Measurements from ENCODE around the gene NELFE.
"Not testable (repeated sequence)": the region's sequence is repeated elsewhere in the genome, so short reads cannot be mapped to it uniquely, and the experiment has no call there.

NELFE gene, protein sequence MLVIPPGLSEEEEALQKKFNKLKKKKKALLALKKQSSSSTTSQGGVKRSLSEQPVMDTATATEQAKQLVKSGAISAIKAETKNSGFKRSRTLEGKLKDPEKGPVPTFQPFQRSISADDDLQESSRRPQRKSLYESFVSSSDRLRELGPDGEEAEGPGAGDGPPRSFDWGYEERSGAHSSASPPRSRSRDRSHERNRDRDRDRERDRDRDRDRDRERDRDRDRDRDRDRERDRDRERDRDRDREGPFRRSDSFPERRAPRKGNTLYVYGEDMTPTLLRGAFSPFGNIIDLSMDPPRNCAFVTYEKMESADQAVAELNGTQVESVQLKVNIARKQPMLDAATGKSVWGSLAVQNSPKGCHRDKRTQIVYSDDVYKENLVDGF

GRCh38 chr6:31958741-31959739 lies at the start of gene NELFE, which contains the start of gene SKIC2:
Gene NELFE (minus strand): TSS chr6:31958971. CDS start chr6:31958446, 525 bp downstream.
Gene SKIC2 (plus strand): TSS chr6:31959175. CDS start chr6:31959193, 18 bp downstream.
- TF ChIP-seq GATA3 (IDR thresholded peaks at IDR 0.05; ENCODE audit: low read depth, low read length) (no peak), GATA2 (IDR thresholded peaks at IDR 0.05; ENCODE audit: low read depth, low read length) (0 out of 2 replicates have a peak, but pooled peaks have one; percentile 12)

GRCh38 chr6:31981744-31982143 lies 23.0 kb upstream of the NELFE start, which contains the start of gene C4A:
Gene C4A (plus strand): TSS chr6:31982057. CDS start chr6:31982108, 51 bp downstream.
- not testable (repeated sequence) for TF ChIP-seq GATA2, GATA3 (IDR thresholded peaks at IDR 0.05; ENCODE audit: low read depth, low read length)

DNA sequence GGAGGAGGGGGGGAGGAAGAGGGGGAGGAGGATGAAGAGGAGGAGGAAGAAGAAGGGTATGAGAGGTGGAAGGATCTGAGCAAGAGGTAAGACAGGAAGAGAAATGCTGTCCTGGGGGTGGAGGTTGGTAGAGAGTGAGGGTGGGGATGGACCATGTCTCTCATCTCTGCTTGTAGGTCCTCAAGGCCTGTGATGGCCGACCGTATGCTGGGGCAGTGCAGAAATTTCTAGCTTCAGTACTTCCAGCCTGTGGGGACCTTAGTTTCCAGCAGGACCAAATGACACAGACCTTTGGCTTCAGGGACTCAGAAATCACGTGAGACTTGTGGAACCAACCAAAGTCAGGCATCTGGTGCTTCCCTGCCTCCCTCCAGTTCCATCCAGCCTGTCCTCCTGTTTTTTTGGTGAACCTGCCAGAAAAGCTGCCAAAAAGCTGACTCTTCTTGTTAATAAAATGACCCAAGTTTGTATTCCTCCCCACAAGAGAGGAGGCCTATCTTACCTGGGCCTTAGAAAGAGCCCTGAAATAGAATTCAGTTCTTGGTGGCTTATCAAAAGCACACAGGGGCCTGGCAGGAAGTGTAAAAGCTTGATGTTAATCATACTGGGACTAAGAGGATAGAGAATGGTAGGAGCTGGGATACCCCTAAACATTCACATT lies 20.6 kb upstream of the NELFE start:
- no peak for TF ChIP-seq GATA3 (IDR thresholded peaks at IDR 0.05; ENCODE audit: low read depth, low read length)
- no peak for TF ChIP-seq GATA2 (IDR thresholded peaks at IDR 0.05; ENCODE audit: low read depth, low read length)

DNA sequence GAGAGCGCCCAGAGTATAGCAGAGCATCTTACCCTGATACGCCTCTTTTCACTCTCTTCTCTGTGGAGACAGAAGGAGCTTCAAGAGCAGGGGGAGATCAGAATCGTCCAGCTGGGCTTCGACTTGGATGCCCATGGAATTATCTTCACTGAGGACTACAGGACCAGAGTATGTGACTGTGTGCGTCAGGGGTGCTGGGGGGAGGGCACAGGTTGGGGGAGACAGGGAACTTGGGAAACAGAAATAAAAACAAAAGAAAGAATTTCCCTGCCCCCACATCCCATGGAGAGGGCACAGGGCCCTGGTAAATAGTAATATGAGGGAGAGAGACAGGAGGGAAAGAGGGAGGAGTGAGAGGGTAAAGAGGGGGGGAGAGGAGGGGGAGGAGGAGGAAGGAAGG lies 20.1 kb upstream of the NELFE start:
- TF ChIP-seq GATA2 (IDR thresholded peaks at IDR 0.05; ENCODE audit: low read depth, low read length) (no peak), GATA3 (IDR thresholded peaks at IDR 0.05; ENCODE audit: low read depth, low read length) (no peak)

- TF ChIP-seq GATA2 (IDR thresholded peaks at IDR 0.05; ENCODE audit: low read depth, low read length) (no peak), GATA3 (IDR thresholded peaks at IDR 0.05; ENCODE audit: low read depth, low read length) (no peak)
Observed at GRCh38 chr6:31977816-31978431, 19.2 kb upstream of the NELFE start.

DNA sequence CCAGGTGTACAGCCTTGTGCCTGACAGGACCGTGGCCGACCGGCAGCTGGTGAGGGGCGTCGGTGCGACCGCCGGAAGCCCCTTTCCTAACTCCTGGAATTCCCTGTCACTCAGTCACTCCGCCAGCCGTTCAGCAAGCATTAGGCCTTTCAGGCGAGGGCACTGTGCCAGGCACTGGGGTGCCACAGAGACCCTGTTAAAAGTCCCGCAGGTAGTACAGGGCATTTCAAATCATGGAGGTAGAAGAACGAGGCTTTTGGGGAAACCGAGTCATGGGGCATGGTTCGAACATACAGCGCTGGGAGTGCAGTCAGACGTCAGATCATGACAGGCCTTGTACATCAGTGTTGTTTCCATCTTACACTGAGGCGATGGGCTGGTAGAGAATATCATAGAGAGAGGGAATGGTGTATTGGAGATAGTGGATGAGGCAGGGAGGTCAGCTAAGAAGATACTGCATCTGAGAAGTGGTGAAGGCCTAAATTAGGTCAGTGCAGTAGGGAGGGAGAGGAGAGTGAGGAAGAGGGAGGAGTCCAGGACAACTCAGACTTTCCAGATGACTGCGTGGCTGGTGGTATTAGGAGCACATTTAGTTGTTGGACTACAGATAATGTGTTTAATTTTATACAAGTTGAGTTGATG lies 14.1 kb upstream of the NELFE start:
- no peak for TF ChIP-seq GATA3 (IDR thresholded peaks at IDR 0.05; ENCODE audit: low read depth, low read length)
- no peak for TF ChIP-seq GATA2 (IDR thresholded peaks at IDR 0.05; ENCODE audit: low read depth, low read length)

DNA sequence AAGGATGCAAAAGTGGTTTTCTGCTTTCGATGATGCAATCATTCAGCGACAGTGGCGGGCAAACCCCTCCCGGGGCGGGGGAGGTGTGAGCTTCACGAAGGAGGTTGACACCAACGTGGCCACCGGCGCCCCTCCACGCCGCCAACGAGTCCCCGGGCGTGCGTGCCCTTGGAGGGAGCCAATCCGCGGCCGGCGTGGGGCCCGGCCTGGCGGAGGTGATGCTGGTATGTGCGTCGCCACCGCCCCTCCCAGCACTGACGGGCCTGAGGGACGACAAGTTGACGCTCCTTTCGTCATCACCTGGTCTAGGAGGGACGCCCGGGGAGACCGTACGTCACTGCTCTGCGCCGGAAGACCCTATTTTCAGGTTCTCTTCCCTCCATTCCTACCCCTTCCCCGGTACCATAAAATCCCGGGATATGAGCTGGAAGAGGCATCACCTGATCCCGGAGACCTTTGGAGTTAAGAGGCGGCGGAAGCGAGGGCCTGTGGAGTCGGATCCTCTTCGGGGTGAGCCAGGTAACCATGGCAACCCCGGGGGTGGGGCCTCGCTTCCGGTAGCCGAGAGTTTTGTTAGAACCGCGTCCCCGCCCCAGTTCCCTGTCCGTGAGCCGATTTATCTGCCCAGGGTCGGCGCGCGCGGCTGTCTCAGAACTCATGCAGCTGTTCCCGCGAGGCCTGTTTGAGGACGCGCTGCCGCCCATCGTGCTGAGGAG lies 13.4 kb upstream of the NELFE start, which contains the start of gene DXO:
Gene DXO, minus strand, starts transcription at position 146 of the 716 bp plus-strand sequence. CDS start 463 bp downstream, outside the sequence.
- no peak for TF ChIP-seq GATA3 (IDR thresholded peaks at IDR 0.05; ENCODE audit: low read depth, low read length)
- no peak for TF ChIP-seq GATA2 (IDR thresholded peaks at IDR 0.05; ENCODE audit: low read depth, low read length)

DNA sequence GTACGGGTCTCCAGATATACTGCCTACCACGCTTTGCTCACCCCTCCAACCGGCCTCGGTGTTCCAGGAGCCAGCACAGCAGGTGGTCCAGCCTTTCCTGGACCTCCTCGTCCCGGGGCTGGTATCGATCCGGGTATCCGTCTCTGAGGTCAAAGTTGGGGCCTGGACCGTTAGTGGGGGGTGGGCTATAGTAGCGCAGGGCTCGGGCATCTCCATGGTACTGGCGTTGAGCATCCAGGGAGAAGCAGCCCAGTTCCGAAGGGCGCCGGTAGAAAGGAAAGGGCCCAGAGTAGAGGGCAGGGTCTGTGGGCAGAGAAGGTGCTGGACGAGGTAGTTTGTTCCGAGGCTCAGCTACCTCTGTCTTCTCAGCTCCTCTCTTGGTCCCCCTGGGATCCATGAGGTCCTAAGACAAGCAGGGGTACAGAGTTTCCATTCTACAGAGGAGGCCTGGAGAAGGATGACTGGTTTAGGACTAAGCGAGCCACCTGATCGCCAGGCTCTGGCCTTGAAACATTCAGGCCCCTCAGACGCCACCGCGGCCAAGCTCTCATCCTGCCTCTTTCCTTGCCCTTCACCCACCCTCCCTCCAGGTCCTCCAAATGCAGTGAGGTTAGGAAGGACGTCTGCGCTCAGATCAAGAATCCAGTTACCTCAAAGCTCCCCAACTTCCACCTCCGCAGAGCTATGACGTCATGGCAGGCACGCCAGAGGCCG lies 12.7 kb upstream of the NELFE start:
- TF ChIP-seq GATA3 (IDR thresholded peaks at IDR 0.05; ENCODE audit: low read depth, low read length) (no peak), GATA2 (IDR thresholded peaks at IDR 0.05; ENCODE audit: low read depth, low read length) (no peak)

GRCh38 chr6:31970604-31971271 lies 12.0 kb upstream of the NELFE start:
- TF ChIP-seq GATA3 (IDR thresholded peaks at IDR 0.05; ENCODE audit: low read depth, low read length), result no peak
- TF ChIP-seq GATA2 (IDR thresholded peaks at IDR 0.05; ENCODE audit: low read depth, low read length), result no peak

- TF ChIP-seq GATA2 (IDR thresholded peaks at IDR 0.05; ENCODE audit: low read depth, low read length), result no peak
- TF ChIP-seq GATA3 (IDR thresholded peaks at IDR 0.05; ENCODE audit: low read depth, low read length), result no peak
Observed at GRCh38 chr6:31969712-31970603, 11.2 kb upstream of the NELFE start.

Data from SH-SY5Y (cell line).